Activated naive CD4-positive, alpha-beta T cell treated with anti-CD3 and anti-CD28 coated beads for 36 hours (primary cell): ENCODE measurements around the gene CDK2AP2. TPM values are rescaled to one million over a fixed set of nuclear protein-coding genes. Genes with fewer than 3 reads are reported as not detected.
A peak's percentile ranks its signal among the peaks of the same experiment; 100 is the strongest.
"Not testable (repeated sequence)": the region's sequence is repeated elsewhere in the genome, so short reads cannot be mapped to it uniquely, and the experiment has no call there.

Experiments used
- CTCF ChIA-PET: fragments of 350-600 bp; sonication (Branson Sonifier 250); formaldehyde crosslinking; loops from one replicate; lab custom pipeline; 2021; ENCODE audit warnings: antibody characterized with exemption; lab: Charles Lee
- DNase-seq: peaks from one replicate; pipeline ENCODE4 v3.0.0-alpha.2; 2020
- H3K27ac Mint-ChIP-seq: one replicate; pipeline ENCODE4 v1.8.0; 2021; ENCODE audit warnings: mild to moderate bottlenecking, mixed read lengths
- H3K27me3 Mint-ChIP-seq: one replicate; pipeline ENCODE4 v1.8.0; 2021; ENCODE audit warnings: low read depth, mixed read lengths
- H3K36me3 Mint-ChIP-seq: one replicate; pipeline ENCODE4 v1.8.0; 2021; ENCODE audit warnings: low read depth, mixed read lengths
- H3K4me1 Mint-ChIP-seq: one replicate; pipeline ENCODE4 v1.8.0; 2021; ENCODE audit warnings: low read depth, mixed read lengths
- H3K4me3 Mint-ChIP-seq: one replicate; pipeline ENCODE4 v1.8.0; 2021; ENCODE audit warnings: mild to moderate bottlenecking, moderate library complexity, mixed read lengths
- H3K9me3 Mint-ChIP-seq: one replicate; pipeline ENCODE4 v1.8.0; 2021; ENCODE audit warnings: mixed read lengths
- intact Hi-C: fragments of 100-400 bp; cut with micrococcal nuclease; formaldehyde crosslinking; loops from one replicate; pipeline ENCODE4 v1.15.1; 2023
- total RNA-seq, 2 experiments: library from RNA; stranded (reverse); gene quantifications; one replicate each; pipeline ENCODE4 v1.2.3, GENCODE V29; 2021

The CDK2AP2 gene, protein sequence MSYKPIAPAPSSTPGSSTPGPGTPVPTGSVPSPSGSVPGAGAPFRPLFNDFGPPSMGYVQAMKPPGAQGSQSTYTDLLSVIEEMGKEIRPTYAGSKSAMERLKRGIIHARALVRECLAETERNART
- 10 to 100 TPM; 53.7 to 55.1 TPM for total RNA-seq

DNA sequence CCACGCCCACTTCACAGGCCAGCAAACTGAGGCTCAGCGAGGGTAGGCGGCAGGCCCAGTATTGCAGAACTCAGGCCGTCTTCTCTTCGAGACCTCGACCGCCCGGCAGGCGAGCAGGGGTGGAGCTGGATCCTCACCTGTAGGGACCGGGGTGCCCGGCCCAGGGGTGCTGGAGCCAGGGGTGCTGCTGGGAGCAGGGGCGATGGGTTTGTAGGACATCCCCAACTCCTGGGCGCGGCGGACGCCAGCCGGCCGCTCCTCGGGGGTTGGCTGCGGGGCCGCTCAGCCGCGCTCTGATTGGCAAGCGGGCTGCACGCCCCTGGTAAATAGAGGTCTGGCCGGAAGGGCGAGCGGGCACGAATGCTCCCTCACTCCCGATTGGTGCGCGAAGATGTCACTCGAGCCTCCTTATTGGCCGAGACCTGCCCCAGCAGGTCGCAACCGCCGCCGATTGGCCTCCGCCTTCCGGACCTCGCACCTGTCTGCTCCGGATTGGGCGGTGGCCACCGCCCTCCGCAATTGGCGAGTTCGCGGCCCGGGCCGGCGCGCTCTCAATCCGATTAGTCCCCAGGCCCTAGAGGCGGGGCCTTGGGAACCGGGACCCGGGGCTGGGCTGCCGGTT is at the start of gene CDK2AP2:
Gene CDK2AP2, minus strand, starts transcription at position 299 of the 622 bp plus-strand sequence. Its CDS starts 80 bp downstream, at position 219.
- DNase-seq: peak; percentile 99
- Mint-ChIP-seq H3K4me3 (peak within 1 kb of the TSS; percentile 85), H3K9me3 (no peaks in the 10 kb centered on the region), H3K4me1 (peaks cover 35% of the 10 kb centered on the region), H3K27me3 (no peaks in the 10 kb centered on the region), H3K36me3 (peaks cover 12% of the 10 kb centered on the region), H3K27ac (peak within 1 kb of the TSS; percentile 97)
- intact Hi-C loops: loop anchor here (1.0 to 10.0 kb wide), 6 partner anchors 75 to 527 kb away; partner anchors contain the start of genes GRK2, GSTP1, KDM2A and NDUFS8
- CTCF ChIA-PET: interaction anchor here (1.0 to 1.5 kb wide), 3 partner anchors 39 to 107 kb away, joined by 3 to 7 read pairs (median 4); partner anchors contain the start of genes PPP1CA, PTPRCAP and TMEM134

DNA sequence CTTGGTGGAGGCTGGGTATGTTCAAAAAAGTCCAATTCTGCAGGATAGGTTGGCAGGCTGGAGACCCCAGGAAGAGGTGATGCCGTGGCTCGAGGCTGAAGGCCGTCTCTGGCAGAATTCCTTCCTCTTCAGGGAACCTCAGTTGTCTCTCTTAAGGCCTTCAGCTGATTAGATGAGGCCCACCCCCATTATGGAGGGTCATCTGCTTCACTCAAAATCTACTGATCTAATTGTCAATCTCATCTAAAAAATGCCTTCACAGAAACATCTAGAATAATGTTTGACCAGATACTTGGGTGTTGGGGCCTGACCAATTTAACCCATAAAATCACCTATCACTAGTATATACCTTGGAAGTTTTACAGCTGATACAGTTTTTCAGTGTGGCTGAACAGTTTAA is 48.3 kb upstream of the CDK2AP2 start:
- Mint-ChIP-seq H3K27me3 (no peaks in the 10 kb centered on the region), H3K36me3 (no peaks in the 10 kb centered on the region), H3K27ac (no peak overlapping the region), H3K9me3 (peaks cover 7% of the 10 kb centered on the region), H3K4me3 (no peak overlapping the region), H3K4me1 (no peaks in the 10 kb centered on the region)
- CTCF ChIA-PET: no interaction called here
- DNase-seq: no peak
- intact Hi-C loops: no loop called here

GRCh38 chr11:67551697-67552096 is 43.7 kb upstream of the CDK2AP2 start:
- H3K9me3 Mint-ChIP-seq: peaks cover 13% of the 10 kb centered on the region
- CTCF ChIA-PET, H3K4me3 Mint-ChIP-seq, DNase-seq, H3K27ac Mint-ChIP-seq, H3K36me3 Mint-ChIP-seq, H3K4me1 Mint-ChIP-seq, H3K27me3 Mint-ChIP-seq, intact Hi-C loops: not testable (repeated sequence)

- no peaks in the 10 kb centered on the region for H3K36me3 Mint-ChIP-seq
- H3K4me3 Mint-ChIP-seq: no peak overlapping the region
- H3K9me3 Mint-ChIP-seq: peaks cover 13% of the 10 kb centered on the region
- CTCF ChIA-PET: no interaction called here
- no peaks in the 10 kb centered on the region for H3K27me3 Mint-ChIP-seq
- DNase-seq: no peak
- intact Hi-C loops: no loop called here
- no peak overlapping the region for H3K27ac Mint-ChIP-seq
- H3K4me1 Mint-ChIP-seq: no peaks in the 10 kb centered on the region
Measured at GRCh38 chr11:67551127-67551526, 43.2 kb upstream of the CDK2AP2 start.

- H3K4me1 Mint-ChIP-seq: no peaks in the 10 kb centered on the region
- H3K9me3 Mint-ChIP-seq: peaks cover 13% of the 10 kb centered on the region
- H3K27ac Mint-ChIP-seq: no peak overlapping the region
- intact Hi-C loops: no loop called here
- H3K4me3 Mint-ChIP-seq: no peak overlapping the region
- CTCF ChIA-PET: no interaction called here
- DNase-seq: no peak
- no peaks in the 10 kb centered on the region for H3K27me3 Mint-ChIP-seq
- H3K36me3 Mint-ChIP-seq: no peaks in the 10 kb centered on the region
Measured at GRCh38 chr11:67548555-67549110, 40.7 kb upstream of the CDK2AP2 start.

- DNase-seq, H3K27me3 Mint-ChIP-seq, H3K4me1 Mint-ChIP-seq, intact Hi-C loops, H3K36me3 Mint-ChIP-seq, H3K4me3 Mint-ChIP-seq, H3K27ac Mint-ChIP-seq: not testable (repeated sequence)
- CTCF ChIA-PET: interaction anchor here (0.7 kb wide), 1 partner anchor 26 kb away, joined by 6 read pairs; no protein-coding TSS in a partner anchor
- H3K9me3 Mint-ChIP-seq: peaks cover 13% of the 10 kb centered on the region
Measured at GRCh38 chr11:67548112-67548511, 40.1 kb upstream of the CDK2AP2 start.

DNA sequence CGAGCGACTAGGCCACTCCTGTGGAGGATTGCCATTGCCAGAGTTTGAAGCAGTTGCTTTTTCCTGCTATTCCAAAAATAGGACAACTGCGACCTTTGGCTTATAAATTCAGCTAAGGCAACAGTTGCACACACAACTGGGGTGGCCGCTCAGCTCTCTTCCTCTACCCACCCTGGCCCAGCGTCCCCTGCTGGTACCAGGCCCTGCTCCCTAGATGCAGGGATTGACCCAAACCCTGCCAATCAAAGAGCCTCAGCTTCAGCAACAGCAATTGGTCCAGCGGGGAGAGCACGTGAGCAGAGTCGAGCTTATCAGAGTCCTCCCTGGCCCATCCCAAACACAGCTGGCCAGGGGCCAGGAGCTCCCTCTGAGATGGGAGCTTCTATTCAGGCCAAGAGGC is 37.3 kb upstream of the CDK2AP2 start:
- DNase-seq: no peak
- Mint-ChIP-seq H3K36me3 (no peaks in the 10 kb centered on the region), H3K27ac (no peak overlapping the region), H3K4me3 (no peak overlapping the region), H3K27me3 (no peaks in the 10 kb centered on the region), H3K4me1 (no peaks in the 10 kb centered on the region), H3K9me3 (no peaks in the 10 kb centered on the region)
- intact Hi-C loops: no loop called here
- CTCF ChIA-PET: interaction anchor here (0.5 kb wide), 1 partner anchor 66 kb away, joined by 4 read pairs; no protein-coding TSS in a partner anchor

GRCh38 chr11:67544616-67545242 is 36.8 kb upstream of the CDK2AP2 start:
- Mint-ChIP-seq H3K4me1 (no peaks in the 10 kb centered on the region), H3K9me3 (no peaks in the 10 kb centered on the region), H3K27ac (no peak overlapping the region), H3K4me3 (no peak overlapping the region), H3K27me3 (no peaks in the 10 kb centered on the region), H3K36me3 (no peaks in the 10 kb centered on the region)
- DNase-seq: no peak
- intact Hi-C loops: no loop called here
- CTCF ChIA-PET: interaction anchor here (0.5 kb wide), 1 partner anchor 66 kb away, joined by 4 read pairs; no protein-coding TSS in a partner anchor

- intact Hi-C loops: no loop called here
- H3K27me3 Mint-ChIP-seq: no peaks in the 10 kb centered on the region
Measured at GRCh38 chr11:67543585-67543984, 35.6 kb upstream of the CDK2AP2 start.

DNA sequence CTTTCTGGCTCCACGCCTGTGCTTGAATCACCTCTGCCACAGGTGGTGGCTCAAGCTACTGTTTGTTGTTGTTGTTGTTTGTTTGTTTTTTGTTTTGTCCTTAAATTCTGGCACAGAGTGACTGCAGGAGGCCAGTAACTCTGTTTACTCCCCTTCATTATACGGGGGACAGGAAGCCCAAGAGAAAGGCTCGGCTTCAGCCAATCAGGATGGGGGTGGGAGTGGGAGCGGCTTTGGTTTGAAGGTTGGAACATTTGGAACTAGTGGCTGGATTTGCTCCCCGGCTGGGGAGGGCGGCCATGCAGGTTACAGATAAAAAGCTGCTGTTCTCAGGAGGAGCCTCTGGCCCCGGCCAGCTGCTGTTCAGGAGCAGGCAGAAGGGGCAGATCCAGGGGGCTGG is 35.0 kb upstream of the CDK2AP2 start:
- no peak overlapping the region for H3K27ac Mint-ChIP-seq
- H3K4me3 Mint-ChIP-seq: no peak overlapping the region
- H3K9me3 Mint-ChIP-seq: no peaks in the 10 kb centered on the region
- DNase-seq: no peak
- no peaks in the 10 kb centered on the region for H3K36me3 Mint-ChIP-seq
- H3K27me3 Mint-ChIP-seq: no peaks in the 10 kb centered on the region
- CTCF ChIA-PET: no interaction called here
- no peaks in the 10 kb centered on the region for H3K4me1 Mint-ChIP-seq
- intact Hi-C loops: no loop called here

More at GRCh38 chr11:67543585-67543984, 35.6 kb upstream of the CDK2AP2 start:
- no peaks in the 10 kb centered on the region for H3K9me3 Mint-ChIP-seq
- no peak for DNase-seq
- H3K4me1 Mint-ChIP-seq: no peaks in the 10 kb centered on the region
- no peaks in the 10 kb centered on the region for H3K36me3 Mint-ChIP-seq
- H3K4me3 Mint-ChIP-seq: no peak overlapping the region
- CTCF ChIA-PET: no interaction called here
- H3K27ac Mint-ChIP-seq: no peak overlapping the region

- Mint-ChIP-seq H3K9me3 (no peaks in the 10 kb centered on the region), H3K27ac (no peak overlapping the region), H3K4me1 (no peaks in the 10 kb centered on the region), H3K4me3 (no peak overlapping the region), H3K36me3 (no peaks in the 10 kb centered on the region), H3K27me3 (no peaks in the 10 kb centered on the region)
- DNase-seq: no peak
- intact Hi-C loops: no loop called here
- CTCF ChIA-PET: no interaction called here
Measured at GRCh38 chr11:67542169-67542568, 34.2 kb upstream of the CDK2AP2 start.

DNA sequence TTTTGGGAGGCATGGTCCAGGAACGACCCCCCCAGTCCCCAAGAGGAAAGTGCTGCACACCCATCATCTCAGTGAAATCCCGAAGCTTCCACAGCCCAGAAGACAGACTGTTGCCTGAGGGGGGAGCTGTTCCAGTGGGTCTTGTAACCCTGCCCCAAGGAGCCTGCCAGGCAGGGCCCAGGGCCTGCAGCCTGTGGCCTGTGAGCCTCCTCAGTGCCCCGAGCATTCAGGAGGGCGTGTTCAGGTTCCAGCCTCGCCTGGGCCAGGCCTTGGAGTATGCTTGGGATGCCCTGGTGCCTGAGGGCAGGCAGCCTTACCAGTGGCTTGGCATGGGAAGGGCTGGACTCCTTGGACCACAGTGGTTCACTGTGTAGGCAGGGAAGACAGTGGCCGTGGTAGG is 33.2 kb upstream of the CDK2AP2 start:
- Mint-ChIP-seq H3K27ac (no peak overlapping the region), H3K4me3 (no peak overlapping the region), H3K36me3 (no peaks in the 10 kb centered on the region), H3K4me1 (no peaks in the 10 kb centered on the region), H3K27me3 (no peaks in the 10 kb centered on the region), H3K9me3 (no peaks in the 10 kb centered on the region)
- DNase-seq: no peak
- CTCF ChIA-PET: no interaction called here
- intact Hi-C loops: no loop called here
